DOHH2 (cell line): ENCODE results near the gene HERC2.

ENCODE experiments used
- H3F3A ChIP-seq: fragments of 200-600 bp; sonication (generic), shearing (Covaris generic); 2 replicates; pipeline ENCODE4 v1.6.0; 2016; ENCODE audit warnings: antibody characterized with exemption, mild to moderate bottlenecking; ENCODE audit not compliant: control insufficient read depth, insufficient read depth
- H3K27ac ChIP-seq: fragments of 200-600 bp; sonication (generic); 2 replicates; pipeline ENCODE4 v1.5.1; 2014; ENCODE audit warnings: low read depth, mild to moderate bottlenecking, low read length, moderate library complexity
- H3K27me3 ChIP-seq: fragments of 200-600 bp; sonication (generic); 2 replicates; pipeline ENCODE4 v1.6.1; 2014; ENCODE audit warnings: mild to moderate bottlenecking, low read length, mixed read lengths; ENCODE audit not compliant: control insufficient read depth
- H3K36me3 ChIP-seq: fragments of 200-600 bp; sonication (generic); 2 replicates; pipeline ENCODE4 v1.6.1; 2014; ENCODE audit warnings: mild to moderate bottlenecking, low read length, moderate library complexity, mixed read lengths; ENCODE audit not compliant: control insufficient read depth
- H3K4me1 ChIP-seq: fragments of 200-600 bp; sonication (generic); 2 replicates; pipeline ENCODE4 v1.6.1; 2014; ENCODE audit warnings: mild to moderate bottlenecking, low read length, mixed read lengths; ENCODE audit not compliant: control insufficient read depth
- H3K4me2 ChIP-seq: fragments of 200-600 bp; sonication (generic); 2 replicates; pipeline ENCODE4 v1.6.0; 2014; ENCODE audit warnings: mild to moderate bottlenecking, low read length, moderate library complexity
- H3K4me3 ChIP-seq: fragments of 200-600 bp; sonication (generic); 2 replicates; pipeline ENCODE4 v1.5.1; 2014; ENCODE audit warnings: mild to moderate bottlenecking, low read length, mixed read lengths
- H3K79me2 ChIP-seq: fragments of 200-600 bp; sonication (generic); 2 replicates; pipeline ENCODE4 v1.6.1; 2014; ENCODE audit warnings: mild to moderate bottlenecking, low read length, mixed read lengths; ENCODE audit not compliant: control insufficient read depth
- H3K9me2 ChIP-seq: fragments of 200-600 bp; sonication (generic); replicated peaks from 2 replicates; pipeline ENCODE4 v1.6.1; 2014; ENCODE audit warnings: mild to moderate bottlenecking, low read length, mixed read lengths; ENCODE audit not compliant: control insufficient read depth
- H3K9me3 ChIP-seq: fragments of 200-600 bp; sonication (generic); 2 replicates; pipeline ENCODE4 v1.6.1; 2014; ENCODE audit warnings: antibody characterized with exemption, low read length, mixed read lengths; ENCODE audit not compliant: control insufficient read depth, insufficient read depth
- H4K20me1 ChIP-seq: fragments of 200-600 bp; sonication (generic); 2 replicates; pipeline ENCODE4 v1.6.0; 2014; ENCODE audit warnings: low read depth, mild to moderate bottlenecking, antibody characterized with exemption, low read length, moderate library complexity; ENCODE audit not compliant: control insufficient read depth, insufficient read depth
- CTCF ChIP-seq: fragments of 200-600 bp; sonication (generic); IDR thresholded peaks from one replicate; pipeline ENCODE4 v1.5.1; 2014; ENCODE audit warnings: antibody characterized with exemption, mild to moderate bottlenecking, low read depth, low read length; ENCODE audit not compliant: poor library complexity, severe bottlenecking
- EZH2phosphoT487 ChIP-seq: fragments of 200-600 bp; sonication (generic); IDR thresholded peaks from 2 replicates; pipeline ENCODE4 v1.6.1; 2017; ENCODE audit warnings: borderline replicate concordance, mild to moderate bottlenecking, antibody characterized with exemption, low read length, moderate library complexity, mixed read lengths

Gene HERC2

GRCh38 chr15:28107904-28108275 lies 214.1 kb downstream of the HERC2 start:
- no peak overlapping the region for H3K4me3 ChIP-seq
- peaks cover 15% of the 10 kb centered on the region for H3K36me3 ChIP-seq
- no peaks in the 10 kb centered on the region for H3K4me1 ChIP-seq
- no peaks in the 10 kb centered on the region for H3F3A ChIP-seq
- H3K4me2 ChIP-seq = no peak overlapping the region
- H3K27me3 ChIP-seq = no peaks in the 10 kb centered on the region
- no peaks in the 10 kb centered on the region for H3K9me3 ChIP-seq
- no peaks in the 10 kb centered on the region for H3K9me2 ChIP-seq
- no peak overlapping the region for H3K27ac ChIP-seq
- no peaks in the 10 kb centered on the region for H3K79me2 ChIP-seq
- TF ChIP-seq EZH2phosphoT487 (no peak), CTCF (no peak)
- H4K20me1 ChIP-seq = no peaks in the 10 kb centered on the region

GRCh38 chr15:28107111-28107903 lies 214.7 kb downstream of the HERC2 start:
- peaks cover 9% of the 10 kb centered on the region for H3K36me3 ChIP-seq
- H3K9me2 ChIP-seq = no peaks in the 10 kb centered on the region
- H3K27ac ChIP-seq = no peak overlapping the region
- no peaks in the 10 kb centered on the region for H3F3A ChIP-seq
- no peaks in the 10 kb centered on the region for H3K79me2 ChIP-seq
- TF ChIP-seq EZH2phosphoT487 (no peak), CTCF (no peak)
- H3K9me3 ChIP-seq = no peaks in the 10 kb centered on the region
- no peaks in the 10 kb centered on the region for H3K4me1 ChIP-seq
- no peaks in the 10 kb centered on the region for H3K27me3 ChIP-seq
- no peak overlapping the region for H3K4me3 ChIP-seq
- H3K4me2 ChIP-seq = no peak overlapping the region
- no peaks in the 10 kb centered on the region for H4K20me1 ChIP-seq

- no peaks in the 10 kb centered on the region for H4K20me1 ChIP-seq
- no peak for TF ChIP-seq CTCF
- no peak for TF ChIP-seq EZH2phosphoT487
- no peaks in the 10 kb centered on the region for H3F3A ChIP-seq
- H3K4me2 ChIP-seq = no peak overlapping the region
- H3K36me3 ChIP-seq = peaks cover 2% of the 10 kb centered on the region
- no peaks in the 10 kb centered on the region for H3K9me3 ChIP-seq
- no peaks in the 10 kb centered on the region for H3K4me1 ChIP-seq
- no peaks in the 10 kb centered on the region for H3K79me2 ChIP-seq
- no peak overlapping the region for H3K27ac ChIP-seq
- H3K27me3 ChIP-seq = no peaks in the 10 kb centered on the region
- no peaks in the 10 kb centered on the region for H3K9me2 ChIP-seq
- no peak overlapping the region for H3K4me3 ChIP-seq
Observed at GRCh38 chr15:28106294-28107110, 215.5 kb downstream of the HERC2 start.
